HEK293 (cell line): ENCODE data around the gene CAPN12.

Source experiments
- CTCF ChIA-PET: fragments of 350-600 bp; formaldehyde crosslinking; extraction: SDS; loops from one replicate; lab custom pipeline; 2021; ENCODE audit warnings: antibody characterized with exemption; lab: Yijun Ruan, JAX
- POLR2A ChIA-PET: fragments of 300-600 bp; formaldehyde crosslinking; extraction: SDS; loops from one replicate; lab custom pipeline; 2020; ENCODE audit warnings: antibody characterized with exemption, inconsistent platforms; lab: Yijun Ruan, JAX
- H3K27ac ChIP-seq: fragments of 200-500 bp; sonication (Bioruptor generic); 2 replicates; pipeline ENCODE4 v1.5.1; 2014; ENCODE audit warnings: low read depth, low read length, control low read depth, inconsistent platforms; ENCODE audit errors: extremely low read depth
- H3K36me3 ChIP-seq, 2 experiments: fragments of 200-500 bp in 1 of 2; sonication (Bioruptor generic) in 1 of 2; 1 replicate in 1 of 2; 2 replicates in 1 of 2; pipeline ENCODE4 v1.5.1; 2014 to 2017; ENCODE audit warnings: inconsistent platforms in 2 of 2, low read length in 2 of 2; ENCODE audit not compliant: control insufficient read depth in 2 of 2, insufficient read depth in 1 of 2
- H3K4me1 ChIP-seq: fragments of 200-500 bp; sonication (Bioruptor generic); 2 replicates; pipeline ENCODE4 v1.5.1; 2014; ENCODE audit warnings: mild to moderate bottlenecking, low read length, inconsistent platforms; ENCODE audit not compliant: control insufficient read depth, insufficient read depth
- H3K4me3 ChIP-seq: 2 replicates; pipeline ENCODE4 v1.5.1; 2011; ENCODE audit warnings: low read depth, mild to moderate bottlenecking, control low read depth, low read length, moderate library complexity
- H3K9me3 ChIP-seq: fragments of 200-500 bp; sonication (Bioruptor generic); 2 replicates; pipeline ENCODE4 v1.5.1; 2014; ENCODE audit warnings: low read depth, low read length, inconsistent platforms; ENCODE audit not compliant: control insufficient read depth, insufficient read depth
- GLI4 ChIP-seq: fragments of 450-650 bp; formaldehyde crosslinking; IDR thresholded peaks from 2 replicates; pipeline ENCODE4 v1.5.1; 2016; ENCODE audit warnings: missing biosample characterization, missing genetic modification characterization
- GLIS2 ChIP-seq: fragments of 450-650 bp; formaldehyde crosslinking; IDR thresholded peaks from 2 replicates; pipeline ENCODE4 v1.5.1; 2016; ENCODE audit warnings: missing biosample characterization, missing genetic modification characterization
- KLF8 ChIP-seq: fragments of 450-650 bp; formaldehyde crosslinking; IDR thresholded peaks from 2 replicates; pipeline ENCODE4 v1.5.1; 2016; ENCODE audit warnings: missing biosample characterization, missing genetic modification characterization
- MZF1 ChIP-seq: fragments of 450-650 bp; formaldehyde crosslinking; IDR thresholded peaks from 2 replicates; pipeline ENCODE4 v1.5.1; 2017; ENCODE audit warnings: missing biosample characterization, missing genetic modification characterization, borderline replicate concordance
- SP2 ChIP-seq: fragments of 450-650 bp; formaldehyde crosslinking; IDR thresholded peaks from 2 replicates; pipeline ENCODE4 v1.5.1; 2016; ENCODE audit warnings: missing biosample characterization, missing genetic modification characterization
- SP3 ChIP-seq: fragments of 450-650 bp; formaldehyde crosslinking; IDR thresholded peaks from 2 replicates; pipeline ENCODE4 v1.5.1; 2016; ENCODE audit warnings: missing biosample characterization, missing genetic modification characterization
- ZBTB49 ChIP-seq: fragments of 450-650 bp; formaldehyde crosslinking; IDR thresholded peaks from 2 replicates; pipeline ENCODE4 v1.5.1; 2016; ENCODE audit warnings: missing biosample characterization, missing genetic modification characterization, low read depth
- ZBTB7A ChIP-seq: fragments of 450-650 bp; formaldehyde crosslinking; IDR thresholded peaks from 2 replicates; pipeline ENCODE4 v1.5.1; 2016; ENCODE audit warnings: low read depth, missing biosample characterization, missing genetic modification characterization
- ZBTB8A ChIP-seq: fragments of 450-650 bp; formaldehyde crosslinking; IDR thresholded peaks from 2 replicates; pipeline ENCODE4 v1.5.1; 2016; ENCODE audit warnings: missing biosample characterization, missing genetic modification characterization
- ZNF146 ChIP-seq: fragments of 450-650 bp; formaldehyde crosslinking; IDR thresholded peaks from 2 replicates; pipeline ENCODE4 v1.5.1; 2016; ENCODE audit warnings: missing biosample characterization, missing genetic modification characterization
- ZNF169 ChIP-seq: fragments of 450-650 bp; formaldehyde crosslinking; IDR thresholded peaks from 2 replicates; pipeline ENCODE4 v1.5.1; 2016; ENCODE audit warnings: missing biosample characterization, missing genetic modification characterization
- ZNF184 ChIP-seq: fragments of 450-650 bp; IDR thresholded peaks from 2 replicates; pipeline ENCODE4 v1.5.1; 2018; ENCODE audit warnings: missing biosample characterization, mild to moderate bottlenecking, missing genetic modification characterization
- ZNF19 ChIP-seq: fragments of 450-650 bp; formaldehyde crosslinking; IDR thresholded peaks from 2 replicates; pipeline ENCODE4; 2016; ENCODE audit warnings: missing biosample characterization, missing genetic modification characterization, low read depth
- ZNF223 ChIP-seq: fragments of 450-650 bp; formaldehyde crosslinking; IDR thresholded peaks from 2 replicates; pipeline ENCODE4 v1.5.1; 2016; ENCODE audit warnings: missing biosample characterization, missing genetic modification characterization
- ZNF398 ChIP-seq: fragments of 450-650 bp; formaldehyde crosslinking; IDR thresholded peaks from 2 replicates; pipeline ENCODE4 v1.5.1; 2017; ENCODE audit warnings: missing biosample characterization, missing genetic modification characterization
- ZNF449 ChIP-seq: fragments of 450-650 bp; formaldehyde crosslinking; IDR thresholded peaks from 2 replicates; pipeline ENCODE4 v1.5.1; 2017; ENCODE audit warnings: missing biosample characterization, mild to moderate bottlenecking, missing genetic modification characterization, moderate library complexity
- ZNF501 ChIP-seq: fragments of 450-650 bp; formaldehyde crosslinking; IDR thresholded peaks from 2 replicates; pipeline ENCODE4 v1.5.1; 2016; ENCODE audit warnings: missing biosample characterization, missing genetic modification characterization
- ZNF561 ChIP-seq: fragments of 450-650 bp; IDR thresholded peaks from 2 replicates; pipeline ENCODE4 v1.5.1; 2018; ENCODE audit warnings: missing biosample characterization, missing genetic modification characterization, borderline replicate concordance
- ZNF670 ChIP-seq: fragments of 450-650 bp; formaldehyde crosslinking; IDR thresholded peaks from 2 replicates; pipeline ENCODE4 v1.5.1; 2016; ENCODE audit warnings: missing biosample characterization, missing genetic modification characterization, low read depth
- ZNF837 ChIP-seq: fragments of 450-650 bp; formaldehyde crosslinking; IDR thresholded peaks from 2 replicates; pipeline ENCODE4 v1.5.1; 2016; ENCODE audit warnings: missing biosample characterization, missing genetic modification characterization
- TF ChIP-seq, protein P1 (sequence below): fragments of 450-650 bp; formaldehyde crosslinking; IDR thresholded peaks from 2 replicates; pipeline ENCODE4 v1.5.1; 2016; ENCODE audit warnings: missing biosample characterization, missing genetic modification characterization
- TF ChIP-seq, protein P2 (sequence below): fragments of 450-650 bp; formaldehyde crosslinking; IDR thresholded peaks from 2 replicates; pipeline ENCODE4 v1.5.1; 2016; ENCODE audit warnings: missing biosample characterization, missing genetic modification characterization
- TF ChIP-seq, protein P3 (sequence below): fragments of 450-650 bp; formaldehyde crosslinking; IDR thresholded peaks from 2 replicates; pipeline ENCODE4 v1.5.1; 2016; ENCODE audit warnings: missing biosample characterization, missing genetic modification characterization, borderline replicate concordance

Gene CAPN12

GRCh38 chr19:38735257-38735686, 9.0 kb downstream of the CAPN12 start (continued):
- TF ChIP-seq ZNF398 (tag by site-specific recombination) (peak; percentile 56; the same call in 1 of the 2 replicates), GLI4 (tag by site-specific recombination) (no peak), ZNF146 (tag by site-specific recombination) (no peak), SP3 (tag by site-specific recombination) (peak; percentile 64), ZNF169 (tag by site-specific recombination) (0 out of 2 replicates have a peak, but pooled peaks have one; percentile 1), ZNF19 (no peak), GLIS2 (tag by site-specific recombination) (peak; percentile 72), ZNF223 (tag by site-specific recombination) (no peak), ZNF184 (tag by site-specific recombination) (no peak), SP2 (tag by site-specific recombination) (peak; percentile 32; the same call in 1 of the 2 replicates), ZNF837 (no peak), ZBTB7A (tag by site-specific recombination) (peak; percentile 71; the same call in 1 of the 2 replicates), ZNF561 (tag by site-specific recombination) (no peak), KLF8 (peak; percentile 75), ZBTB8A (tag by site-specific recombination) (no peak)
- TF ChIP-seq, protein P1, sequence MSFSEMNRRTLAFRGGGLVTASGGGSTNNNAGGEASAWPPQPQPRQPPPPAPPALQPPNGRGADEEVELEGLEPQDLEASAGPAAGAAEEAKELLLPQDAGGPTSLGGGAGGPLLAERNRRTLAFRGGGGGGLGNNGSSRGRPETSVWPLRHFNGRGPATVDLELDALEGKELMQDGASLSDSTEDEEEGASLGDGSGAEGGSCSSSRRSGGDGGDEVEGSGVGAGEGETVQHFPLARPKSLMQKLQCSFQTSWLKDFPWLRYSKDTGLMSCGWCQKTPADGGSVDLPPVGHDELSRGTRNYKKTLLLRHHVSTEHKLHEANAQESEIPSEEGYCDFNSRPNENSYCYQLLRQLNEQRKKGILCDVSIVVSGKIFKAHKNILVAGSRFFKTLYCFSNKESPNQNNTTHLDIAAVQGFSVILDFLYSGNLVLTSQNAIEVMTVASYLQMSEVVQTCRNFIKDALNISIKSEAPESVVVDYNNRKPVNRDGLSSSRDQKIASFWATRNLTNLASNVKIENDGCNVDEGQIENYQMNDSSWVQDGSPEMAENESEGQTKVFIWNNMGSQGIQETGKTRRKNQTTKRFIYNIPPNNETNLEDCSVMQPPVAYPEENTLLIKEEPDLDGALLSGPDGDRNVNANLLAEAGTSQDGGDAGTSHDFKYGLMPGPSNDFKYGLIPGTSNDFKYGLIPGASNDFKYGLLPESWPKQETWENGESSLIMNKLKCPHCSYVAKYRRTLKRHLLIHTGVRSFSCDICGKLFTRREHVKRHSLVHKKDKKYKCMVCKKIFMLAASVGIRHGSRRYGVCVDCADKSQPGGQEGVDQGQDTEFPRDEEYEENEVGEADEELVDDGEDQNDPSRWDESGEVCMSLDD (tag by site-specific recombination) = peak; percentile 81
- TF ChIP-seq, protein P2, sequence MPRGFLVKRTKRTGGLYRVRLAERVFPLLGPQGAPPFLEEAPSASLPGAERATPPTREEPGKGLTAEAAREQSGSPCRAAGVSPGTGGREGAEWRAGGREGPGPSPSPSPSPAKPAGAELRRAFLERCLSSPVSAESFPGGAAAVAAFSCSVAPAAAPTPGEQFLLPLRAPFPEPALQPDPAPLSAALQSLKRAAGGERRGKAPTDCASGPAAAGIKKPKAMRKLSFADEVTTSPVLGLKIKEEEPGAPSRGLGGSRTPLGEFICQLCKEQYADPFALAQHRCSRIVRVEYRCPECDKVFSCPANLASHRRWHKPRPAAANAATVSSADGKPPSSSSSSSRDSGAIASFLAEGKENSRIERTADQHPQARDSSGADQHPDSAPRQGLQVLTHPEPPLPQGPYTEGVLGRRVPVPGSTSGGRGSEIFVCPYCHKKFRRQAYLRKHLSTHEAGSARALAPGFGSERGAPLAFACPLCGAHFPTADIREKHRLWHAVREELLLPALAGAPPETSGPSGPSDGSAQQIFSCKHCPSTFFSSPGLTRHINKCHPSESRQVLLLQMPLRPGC = no peak
- TF ChIP-seq, all 188 proteins: peak for 14

DNA sequence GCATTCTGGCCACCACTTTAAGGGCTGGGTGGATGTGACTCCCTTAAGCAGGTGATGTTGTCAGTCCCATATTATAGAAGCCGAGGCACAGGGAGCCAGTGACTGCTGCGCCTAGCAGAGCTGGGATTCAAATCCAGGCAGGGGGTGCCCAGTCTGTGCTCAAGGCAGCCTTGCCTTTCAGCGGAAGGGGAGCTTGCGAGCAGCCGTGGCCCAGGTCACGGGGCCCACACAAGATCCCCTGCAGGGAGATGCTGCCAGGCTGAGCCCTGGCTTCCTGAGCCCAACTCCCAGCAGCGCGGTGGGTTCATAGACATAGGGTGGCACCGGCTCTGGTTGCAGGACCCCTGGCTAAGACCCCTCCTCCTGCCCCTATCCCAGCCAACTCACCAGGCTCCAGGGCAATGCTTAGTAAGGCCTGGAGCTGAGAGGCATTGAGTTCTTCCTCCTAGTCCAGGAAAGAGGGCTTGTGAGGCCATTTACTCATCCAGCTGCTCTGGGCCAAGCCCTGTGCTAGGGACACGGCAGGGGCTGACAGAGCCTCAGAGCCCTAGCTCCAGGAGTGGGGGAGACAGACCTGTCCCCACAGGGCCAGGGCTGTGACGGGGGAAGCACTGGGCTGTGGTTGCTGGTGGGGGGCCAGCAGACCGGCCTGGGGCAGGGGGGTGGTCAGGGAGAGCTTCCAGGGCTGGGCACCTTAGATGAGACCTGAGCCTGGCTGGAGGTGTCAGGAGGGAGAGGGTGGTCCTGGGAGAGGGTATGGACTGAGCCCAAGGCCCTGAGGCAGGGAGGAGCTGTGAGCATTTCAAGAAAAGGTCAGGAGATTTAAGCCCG, 9.6 kb downstream of the CAPN12 start:
- ChIA-PET POLR2A (interaction anchor here (0.6 to 2.1 kb wide), 7 partner anchors 8 to 177 kb away, joined by 3 to 11 read pairs (median 4); partner anchors contain the start of genes ACTN4 and CCER2), CTCF (interaction anchor here (0.6 to 2.8 kb wide), 12 partner anchors 9 to 256 kb away, joined by 3 to 13 read pairs (median 4); partner anchors contain the start of genes ACTN4, MRPS12 and SARS2)
- peak overlapping the region; percentile 55; the same call in 1 of the 2 replicates for H3K27ac ChIP-seq
- H3K4me1 ChIP-seq = peaks cover 5% of the 10 kb centered on the region
- H3K4me3 ChIP-seq = no peak overlapping the region
- no peaks in the 10 kb centered on the region for H3K9me3 ChIP-seq
- H3K36me3 ChIP-seq = peaks cover 18 to 22% of the 10 kb centered on the region in 2 experiments
- TF ChIP-seq ZNF670 (tag by site-specific recombination) (no peak), ZBTB49 (tag by site-specific recombination) (no peak), MZF1 (tag by site-specific recombination) (no peak), ZNF449 (tag by site-specific recombination) (peak; percentile 28; the same call in 1 of the 2 replicates), ZNF501 (tag by site-specific recombination) (no peak), KLF8 (no peak)
- TF ChIP-seq, protein P3, sequence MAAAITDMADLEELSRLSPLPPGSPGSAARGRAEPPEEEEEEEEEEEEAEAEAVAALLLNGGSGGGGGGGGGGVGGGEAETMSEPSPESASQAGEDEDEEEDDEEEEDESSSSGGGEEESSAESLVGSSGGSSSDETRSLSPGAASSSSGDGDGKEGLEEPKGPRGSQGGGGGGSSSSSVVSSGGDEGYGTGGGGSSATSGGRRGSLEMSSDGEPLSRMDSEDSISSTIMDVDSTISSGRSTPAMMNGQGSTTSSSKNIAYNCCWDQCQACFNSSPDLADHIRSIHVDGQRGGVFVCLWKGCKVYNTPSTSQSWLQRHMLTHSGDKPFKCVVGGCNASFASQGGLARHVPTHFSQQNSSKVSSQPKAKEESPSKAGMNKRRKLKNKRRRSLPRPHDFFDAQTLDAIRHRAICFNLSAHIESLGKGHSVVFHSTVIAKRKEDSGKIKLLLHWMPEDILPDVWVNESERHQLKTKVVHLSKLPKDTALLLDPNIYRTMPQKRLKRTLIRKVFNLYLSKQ = no peak
